Liver (tissue), 3 donors: ENCODE measurements around the gene MGA.

ENCODE experiments used
- ATF3 ChIP-seq: IDR thresholded peaks from 2 replicates; pipeline ENCODE4 v1.6.1; 2016; ENCODE audit warnings: antibody characterized with exemption
- CTCF ChIP-seq: fragments of 150-350 bp; IDR thresholded peaks from 2 replicates; pipeline ENCODE4 v1.5.1; 2017; ENCODE audit warnings: improper control_type of control experiment, low read depth, low read length; ENCODE audit not compliant: missing input control
- FOXA1 ChIP-seq: IDR thresholded peaks from 2 replicates; pipeline ENCODE4 v1.6.1; 2016; ENCODE audit warnings: antibody characterized with exemption
- GABPA ChIP-seq, 2 donors: IDR thresholded peaks in 1 of 2; conservative IDR thresholded peaks in 1 of 2; 2 replicates each; pipeline ENCODE4 v1.6.1; 2016; ENCODE audit warnings: antibody characterized with exemption in 2 of 2, mild to moderate bottlenecking in 1 of 2, moderate library complexity in 1 of 2
- MAX ChIP-seq: IDR thresholded peaks from 2 replicates; pipeline ENCODE4 v1.6.1; 2016; ENCODE audit warnings: antibody characterized with exemption
- NR2F2 ChIP-seq: IDR thresholded peaks from 2 replicates; pipeline ENCODE4 v1.6.1; 2016; ENCODE audit warnings: antibody characterized with exemption
- RAD21 ChIP-seq, 2 donors: IDR thresholded peaks; 2 replicates each; pipeline ENCODE4 v1.6.1; 2016; ENCODE audit warnings: antibody characterized with exemption in 2 of 2, mild to moderate bottlenecking in 2 of 2
- REST ChIP-seq: IDR thresholded peaks from 2 replicates; pipeline ENCODE4 v1.6.1; 2016; ENCODE audit warnings: antibody characterized with exemption, mild to moderate bottlenecking
- SP1 ChIP-seq: IDR thresholded peaks from 2 replicates; pipeline ENCODE4 v1.6.1; 2018; ENCODE audit warnings: antibody characterized with exemption, mild to moderate bottlenecking
- TAF1 ChIP-seq: conservative IDR thresholded peaks from 2 replicates; pipeline ENCODE4 v1.6.1; 2016; ENCODE audit warnings: antibody characterized with exemption, mild to moderate bottlenecking
- YY1 ChIP-seq: IDR thresholded peaks from 2 replicates; pipeline ENCODE4 v1.6.1; 2016; ENCODE audit warnings: antibody characterized with exemption, mild to moderate bottlenecking
- ZBTB33 ChIP-seq: IDR thresholded peaks from 2 replicates; pipeline ENCODE4 v1.6.1; 2016; ENCODE audit warnings: antibody characterized with exemption
- donor health status: healthy.
- donor health status: healthy.

GRCh38 chr15:41772720-41773331 lies 112.6 kb downstream of the MGA start:
- TF ChIP-seq CTCF (peak; percentile 86), TAF1 (no peak), MAX (no peak), GABPA (IDR thresholded peaks at IDR 0.05 in 1 of 2, conservative IDR thresholded peaks at IDR 0.05 in 1 of 2) (no peak), ATF3 (no peak), SP1 (no peak), ZBTB33 (no peak), YY1 (no peak), FOXA1 (no peak), RAD21 (IDR thresholded peaks at IDR 0.05) (peak; percentile 94 to 96), REST (no peak), NR2F2 (no peak)
